IMR-90 (cell line): ENCODE measurements around the gene PTX4. TPM values are rescaled to one million over a fixed set of nuclear protein-coding genes. Genes with fewer than 3 reads are reported as not detected.

Experiments used
- ATAC-seq: fragments of 200-7000 bp; cut with Tn5 transposase; 2 replicates; pipeline ENCODE4 v1.9.1; 2020; ENCODE audit warnings: low read depth, mild to moderate bottlenecking, moderate library complexity
- BruUV-seq: library from RNA; stranded (reverse); fragments of 400-500 nt; replicated peaks from 2 replicates; lab custom pipeline; 2021; lab: Mats Ljungman, UMichigan
- CTCF ChIA-PET: fragments of 300-600 bp; formaldehyde crosslinking; extraction: SDS; loops from one replicate; lab custom pipeline; 2021; ENCODE audit warnings: antibody characterized with exemption; lab: Yijun Ruan, JAX
- POLR2A ChIA-PET: fragments of 300-600 bp; sonication (Branson Sonifier 250); formaldehyde crosslinking; loops from one replicate; lab custom pipeline; 2022; ENCODE audit warnings: antibody characterized with exemption; ENCODE audit not compliant: unreplicated experiment; lab: Charles Lee
- DNase-seq: peaks from one replicate; pipeline ENCODE4 v3.0.0; 2013
- H2AFZ ChIP-seq: replicated peaks from 2 replicates; pipeline ENCODE3; 2013; ENCODE audit warnings: low read length, mild to moderate bottlenecking; ENCODE audit not compliant: poor library complexity
- H2AK5ac ChIP-seq: 2 replicates; pipeline ENCODE4 v1.6.1; 2013; ENCODE audit warnings: low read depth, low read length, inconsistent platforms
- H2AK9ac ChIP-seq: replicated peaks from 2 replicates; pipeline ENCODE3; 2013; ENCODE audit warnings: mild to moderate bottlenecking, low read depth, low read length, moderate library complexity; ENCODE audit not compliant: poor library complexity
- H2BK120ac ChIP-seq: 2 replicates; pipeline ENCODE4 v1.6.1; 2013; ENCODE audit warnings: low read depth, low read length, inconsistent platforms
- H2BK15ac ChIP-seq: 3 replicates; pipeline ENCODE4 v1.6.1; 2013; ENCODE audit warnings: low read depth, low read length, inconsistent platforms
- H2BK20ac ChIP-seq: 2 replicates; pipeline ENCODE4 v1.6.1; 2013; ENCODE audit warnings: low read depth, mild to moderate bottlenecking, inconsistent platforms, low read length, moderate library complexity
- H2BK5ac ChIP-seq: 2 replicates; pipeline ENCODE4 v1.6.1; 2013; ENCODE audit warnings: mild to moderate bottlenecking, low read depth, low read length, inconsistent platforms; ENCODE audit not compliant: poor library complexity, severe bottlenecking
- H3K14ac ChIP-seq: replicated peaks from 2 replicates; pipeline ENCODE4 v1.6.1; 2013; ENCODE audit warnings: low read depth, low read length, inconsistent platforms
- H3K18ac ChIP-seq: 2 replicates; pipeline ENCODE4 v1.6.1; 2013; ENCODE audit warnings: low read depth, low read length, control low read depth
- H3K23ac ChIP-seq: 2 replicates; pipeline ENCODE4 v1.6.1; 2013; ENCODE audit warnings: low read depth, low read length, inconsistent platforms
- H3K27ac ChIP-seq: 2 replicates; pipeline ENCODE4 v1.5.1; 2013; ENCODE audit warnings: mild to moderate bottlenecking, control low read depth, low read length; ENCODE audit not compliant: insufficient read depth
- H3K27me3 ChIP-seq: 2 replicates; pipeline ENCODE4 v1.6.1; 2013; ENCODE audit warnings: low read length; ENCODE audit not compliant: control insufficient read depth, insufficient read depth
- H3K36me3 ChIP-seq: 2 replicates; pipeline ENCODE4 v1.6.1; 2013; ENCODE audit warnings: low read length, mixed read lengths; ENCODE audit not compliant: control insufficient read depth, insufficient read depth
- H3K4ac ChIP-seq: 2 replicates; pipeline ENCODE4 v1.6.1; 2013; ENCODE audit warnings: low read depth, low read length, inconsistent platforms
- H3K4me1 ChIP-seq: 2 replicates; pipeline ENCODE4 v1.6.1; 2013; ENCODE audit warnings: low read length, mixed read lengths; ENCODE audit not compliant: control insufficient read depth, insufficient read depth
- H3K4me2 ChIP-seq: 2 replicates; pipeline ENCODE4 v1.6.1; 2013; ENCODE audit warnings: low read depth, mild to moderate bottlenecking, control low read depth, low read length, moderate library complexity
- H3K4me3 ChIP-seq: 2 replicates; pipeline ENCODE4 v1.5.1; 2013; ENCODE audit warnings: low read depth, mild to moderate bottlenecking, control low read depth, low read length, moderate library complexity; ENCODE audit not compliant: insufficient read depth
- H3K56ac ChIP-seq: 2 replicates; pipeline ENCODE4 v1.6.1; 2013; ENCODE audit warnings: low read length, inconsistent platforms; ENCODE audit not compliant: insufficient read depth; ENCODE audit errors: extremely low read depth
- H3K79me1 ChIP-seq, 2 experiments: 2 replicates each; pipeline ENCODE4 v1.6.1; 2013; ENCODE audit warnings: low read length in 2 of 2, inconsistent platforms in 1 of 2, low read depth in 1 of 2
- H3K9ac ChIP-seq: 2 replicates; pipeline ENCODE4 v1.6.1; 2013; ENCODE audit warnings: low read depth, low read length, control low read depth
- H3K9me1 ChIP-seq: 2 replicates; pipeline ENCODE4 v1.6.1; 2013; ENCODE audit warnings: low read length, inconsistent platforms; ENCODE audit not compliant: insufficient read depth
- H3K9me3 ChIP-seq: 2 replicates; pipeline ENCODE4 v1.6.1; 2013; ENCODE audit warnings: low read length; ENCODE audit not compliant: control insufficient read depth, insufficient read depth
- H4K20me1 ChIP-seq: 2 replicates; pipeline ENCODE4 v1.6.1; 2013; ENCODE audit warnings: low read length, inconsistent platforms; ENCODE audit not compliant: insufficient read depth
- H4K5ac ChIP-seq: 2 replicates; pipeline ENCODE4 v1.6.1; 2013; ENCODE audit warnings: mild to moderate bottlenecking, low read depth, low read length, control low read depth
- H4K8ac ChIP-seq, 2 experiments: 2 replicates each; pipeline ENCODE4 v1.6.1; 2013; ENCODE audit warnings: low read depth in 2 of 2, low read length in 2 of 2, control low read depth in 1 of 2, inconsistent platforms in 1 of 2
- H4K91ac ChIP-seq: 2 replicates; pipeline ENCODE4 v1.6.1; 2013; ENCODE audit warnings: low read depth, low read length, inconsistent platforms; ENCODE audit not compliant: insufficient read depth
- BHLHE40 ChIP-seq: fragments of 150-350 bp; IDR thresholded peaks from 2 replicates; pipeline ENCODE4 v1.6.1; 2016; ENCODE audit warnings: mild to moderate bottlenecking, low read depth, low read length
- CEBPB ChIP-seq: IDR thresholded peaks from 2 replicates; pipeline ENCODE4 v1.6.1; 2012; ENCODE audit warnings: low read depth, low read length, improper control_type of control experiment
- CHD1 ChIP-seq: IDR thresholded peaks from 2 replicates; pipeline ENCODE4 v1.6.1; 2012; ENCODE audit warnings: low read depth, low read length, improper control_type of control experiment
- FOS ChIP-seq: fragments of 150-350 bp; IDR thresholded peaks from 2 replicates; pipeline ENCODE4 v1.6.1; 2016; ENCODE audit warnings: low read depth, low read length
- MAZ ChIP-seq: IDR thresholded peaks from 2 replicates; pipeline ENCODE4 v1.6.1; 2012; ENCODE audit warnings: low read depth, mild to moderate bottlenecking, low read length, improper control_type of control experiment, moderate library complexity, borderline replicate concordance
- MXI1 ChIP-seq: IDR thresholded peaks from 2 replicates; pipeline ENCODE4 v1.6.1; 2012; ENCODE audit warnings: low read depth, mild to moderate bottlenecking, low read length, moderate library complexity, borderline replicate concordance
- NFE2L2 ChIP-seq: fragments of 150-350 bp; IDR thresholded peaks from 2 replicates; pipeline ENCODE4 v1.6.1; 2016; ENCODE audit warnings: low read depth, mild to moderate bottlenecking, low read length
- POLR2A ChIP-seq: IDR thresholded peaks from 2 replicates; pipeline ENCODE4 v1.6.1; 2012; ENCODE audit warnings: mild to moderate bottlenecking, low read depth, low read length
- RCOR1 ChIP-seq: IDR thresholded peaks from 2 replicates; pipeline ENCODE4 v1.6.1; 2012; ENCODE audit warnings: mild to moderate bottlenecking, low read length, improper control_type of control experiment; ENCODE audit not compliant: insufficient replicate concordance
- RFX5 ChIP-seq: IDR thresholded peaks from 2 replicates; pipeline ENCODE4 v1.8.0; 2012; ENCODE audit warnings: low read depth, mild to moderate bottlenecking, low read length, moderate library complexity
- SMC3 ChIP-seq: fragments of 150-350 bp; IDR thresholded peaks from 2 replicates; pipeline ENCODE4 v1.6.1; 2016; ENCODE audit warnings: low read depth, mild to moderate bottlenecking, antibody characterized with exemption, low read length, moderate library complexity
- WGBS, 2 experiments: methylation state at CpG; one replicate each; pipeline versions ENCODE4 v1.1.5 to v1.1.7; 2013; ENCODE audit warnings: missing lambda C conversion rate in 2 of 2; ENCODE audit not compliant: insufficient read length in 1 of 2; ENCODE audit errors: extremely low coverage in 2 of 2; 5-methylcytosine and 5-hydroxymethylcytosine counted together
- dilution Hi-C: fragments of 300-500 bp; cut with HindIII; formaldehyde crosslinking; loops from one replicate; pipeline ENCODE4 v1.14.3; 2018; ENCODE audit warnings: low sequenced_read_pairs; ENCODE audit not compliant: unreplicated experiment
- in situ Hi-C: fragments of 300-500 bp; cut with MboI; formaldehyde crosslinking; loops from 3 replicates; pipeline ENCODE4 v1.14.3; 2019; ENCODE audit warnings: low sequenced_read_pairs, inconsistent platforms, mixed read lengths
- intact Hi-C: fragments of 100-400 bp; cut with micrococcal nuclease; formaldehyde crosslinking; loops from 2 replicates; pipeline ENCODE4 v1.10.0; 2022
- polyA plus RNA-seq, 3 experiments: library from polyadenylated mRNA; depleted of rRNA; stranded (reverse); fragments of >200 nt; gene quantifications; 2 replicates each; pipeline ENCODE4 v1.2.3, GENCODE V29; 2012; ENCODE audit warnings: low replicate concordance in 1 of 3
- total RNA-seq: library from RNA; depleted of rRNA; stranded (reverse); fragments of >200 nt; gene quantifications from 2 replicates; pipeline ENCODE4 v1.2.3, GENCODE V29; 2012
- TF ChIP-seq, protein P1 (sequence below): fragments of 150-350 bp; IDR thresholded peaks from 2 replicates; pipeline ENCODE4 v1.6.1; 2017; ENCODE audit warnings: mild to moderate bottlenecking, antibody characterized with exemption, low read length, low read depth
- TF ChIP-seq, protein P2 (sequence below): conservative IDR thresholded peaks from 2 replicates; pipeline ENCODE4 v1.5.1; 2012; ENCODE audit warnings: mild to moderate bottlenecking, low read depth, low read length, improper control_type of control experiment

PTX4 gene
- total and polyA plus RNA-seq, 2 of the 4 experiments (the other 2 are of a cell fraction) = 0.07 TPM; not detected in 1

DNA sequence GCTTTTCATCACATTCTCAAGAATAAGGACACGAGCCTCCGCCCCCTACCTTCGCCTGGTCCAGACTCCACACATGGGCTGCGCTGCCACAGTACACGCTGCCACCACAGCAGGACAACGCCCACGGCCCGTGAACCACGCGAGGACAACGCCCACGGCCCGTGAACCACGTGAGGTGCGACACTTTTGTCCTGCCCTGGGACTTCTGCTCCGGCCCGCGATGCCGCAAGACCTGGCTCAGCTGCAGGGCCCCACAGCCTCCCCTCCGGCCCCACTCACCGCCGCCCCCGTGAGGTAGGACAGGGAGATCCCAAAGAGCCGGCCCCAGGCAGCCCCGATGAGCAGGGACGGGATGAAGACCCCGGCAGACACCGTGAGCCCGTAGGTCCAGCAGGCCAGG is 38.5 kb downstream of the PTX4 start:
- no peaks in the 10 kb centered on the region for H3K9me1 ChIP-seq
- H4K8ac ChIP-seq = no peak overlapping the region
- H3K23ac ChIP-seq = no peak overlapping the region
- H3K56ac ChIP-seq = no peak overlapping the region
- BruUV-seq = no TSS peak
- no peak overlapping the region for H2BK15ac ChIP-seq
- H3K18ac ChIP-seq = no peak overlapping the region
- no peak overlapping the region for H4K5ac ChIP-seq
- TF ChIP-seq, protein P1, sequence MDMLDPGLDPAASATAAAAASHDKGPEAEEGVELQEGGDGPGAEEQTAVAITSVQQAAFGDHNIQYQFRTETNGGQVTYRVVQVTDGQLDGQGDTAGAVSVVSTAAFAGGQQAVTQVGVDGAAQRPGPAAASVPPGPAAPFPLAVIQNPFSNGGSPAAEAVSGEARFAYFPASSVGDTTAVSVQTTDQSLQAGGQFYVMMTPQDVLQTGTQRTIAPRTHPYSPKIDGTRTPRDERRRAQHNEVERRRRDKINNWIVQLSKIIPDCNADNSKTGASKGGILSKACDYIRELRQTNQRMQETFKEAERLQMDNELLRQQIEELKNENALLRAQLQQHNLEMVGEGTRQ = no peak
- TF ChIP-seq FOS = no peak
- no peak for TF ChIP-seq POLR2A
- TF ChIP-seq RCOR1 = no peak
- TF ChIP-seq CEBPB = no peak
- TF ChIP-seq RFX5 = no peak
- no peak for TF ChIP-seq BHLHE40
- no peak for TF ChIP-seq CHD1
- no peak for TF ChIP-seq MAZ
- TF ChIP-seq SMC3 = no peak
- no peak for TF ChIP-seq NFE2L2
- TF ChIP-seq, protein P2, sequence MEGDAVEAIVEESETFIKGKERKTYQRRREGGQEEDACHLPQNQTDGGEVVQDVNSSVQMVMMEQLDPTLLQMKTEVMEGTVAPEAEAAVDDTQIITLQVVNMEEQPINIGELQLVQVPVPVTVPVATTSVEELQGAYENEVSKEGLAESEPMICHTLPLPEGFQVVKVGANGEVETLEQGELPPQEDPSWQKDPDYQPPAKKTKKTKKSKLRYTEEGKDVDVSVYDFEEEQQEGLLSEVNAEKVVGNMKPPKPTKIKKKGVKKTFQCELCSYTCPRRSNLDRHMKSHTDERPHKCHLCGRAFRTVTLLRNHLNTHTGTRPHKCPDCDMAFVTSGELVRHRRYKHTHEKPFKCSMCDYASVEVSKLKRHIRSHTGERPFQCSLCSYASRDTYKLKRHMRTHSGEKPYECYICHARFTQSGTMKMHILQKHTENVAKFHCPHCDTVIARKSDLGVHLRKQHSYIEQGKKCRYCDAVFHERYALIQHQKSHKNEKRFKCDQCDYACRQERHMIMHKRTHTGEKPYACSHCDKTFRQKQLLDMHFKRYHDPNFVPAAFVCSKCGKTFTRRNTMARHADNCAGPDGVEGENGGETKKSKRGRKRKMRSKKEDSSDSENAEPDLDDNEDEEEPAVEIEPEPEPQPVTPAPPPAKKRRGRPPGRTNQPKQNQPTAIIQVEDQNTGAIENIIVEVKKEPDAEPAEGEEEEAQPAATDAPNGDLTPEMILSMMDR = no peak
- no peak for TF ChIP-seq MXI1
- CTCF ChIA-PET = no interaction called here
- no peaks in the 10 kb centered on the region for H3K27me3 ChIP-seq
- H2BK20ac ChIP-seq = no peak overlapping the region
- H2AFZ ChIP-seq = no peak overlapping the region
- POLR2A ChIA-PET = no interaction called here
- in situ Hi-C loops = no loop called here
- DNase-seq = no peak
- H2AK5ac ChIP-seq = no peak overlapping the region
- H3K4me3 ChIP-seq = no peak overlapping the region
- no peak overlapping the region for H4K91ac ChIP-seq
- H3K4me2 ChIP-seq = no peak overlapping the region
- no peak overlapping the region for H2BK120ac ChIP-seq
- dilution Hi-C loops = no loop called here
- no peak overlapping the region for H3K4ac ChIP-seq
- H3K36me3 ChIP-seq = peaks cover 50% of the 10 kb centered on the region
- no peaks in the 10 kb centered on the region for H3K79me1 ChIP-seq
- no peaks in the 10 kb centered on the region for H3K4me1 ChIP-seq
- no peaks in the 10 kb centered on the region for H3K9me3 ChIP-seq
- no peak for ATAC-seq
- no peak overlapping the region for H2BK5ac ChIP-seq
- WGBS, 2 experiments = 97% methylated on average over 17 of the region's 29 CpGs; no CpG with 5 or more reads in 1 of the 2 experiments
- H4K20me1 ChIP-seq = no peaks in the 10 kb centered on the region
- no peak overlapping the region for H2AK9ac ChIP-seq
- intact Hi-C loops = no loop called here
- H3K9ac ChIP-seq = no peak overlapping the region
- H3K27ac ChIP-seq = no peak overlapping the region
- H3K14ac ChIP-seq = no peak overlapping the region
